Germinal center (tissue), 1 donor: ENCODE measurements around the gene NAPB.
A peak's percentile ranks its signal among the peaks of the same experiment; 100 is the strongest.

ENCODE experiments used
- DNase-seq: peaks from one replicate; pipeline ENCODE4 v3.0.0; 2012; ENCODE audit warnings: mixed read lengths, low spot score

The NAPB gene

GRCh38 chr20:23437126-23437899 is 16.0 kb upstream of the NAPB start:
- DNase-seq, result no peak

DNA sequence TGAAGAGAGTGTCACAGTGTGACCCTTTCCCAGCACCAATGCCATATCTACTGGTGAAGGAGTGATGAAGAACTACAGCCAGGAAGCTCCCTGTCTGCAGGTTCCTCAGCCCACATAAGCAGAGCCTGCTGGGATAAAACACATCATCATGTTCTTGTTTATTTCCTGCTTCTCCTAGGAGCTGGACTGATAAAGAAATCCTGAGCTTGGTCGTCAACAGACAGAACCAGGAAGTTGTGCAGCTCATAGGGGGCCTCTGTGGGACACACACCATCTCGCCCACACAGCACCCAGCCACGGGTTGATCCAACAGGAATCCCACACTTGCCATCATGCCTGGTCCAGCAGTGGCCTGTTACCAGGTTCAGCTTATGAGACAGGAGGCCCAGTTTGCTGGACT is 15.4 kb upstream of the NAPB start:
- DNase-seq, result no peak

GRCh38 chr20:23435626-23436539 is 14.6 kb upstream of the NAPB start:
- DNase-seq, result no peak

DNA sequence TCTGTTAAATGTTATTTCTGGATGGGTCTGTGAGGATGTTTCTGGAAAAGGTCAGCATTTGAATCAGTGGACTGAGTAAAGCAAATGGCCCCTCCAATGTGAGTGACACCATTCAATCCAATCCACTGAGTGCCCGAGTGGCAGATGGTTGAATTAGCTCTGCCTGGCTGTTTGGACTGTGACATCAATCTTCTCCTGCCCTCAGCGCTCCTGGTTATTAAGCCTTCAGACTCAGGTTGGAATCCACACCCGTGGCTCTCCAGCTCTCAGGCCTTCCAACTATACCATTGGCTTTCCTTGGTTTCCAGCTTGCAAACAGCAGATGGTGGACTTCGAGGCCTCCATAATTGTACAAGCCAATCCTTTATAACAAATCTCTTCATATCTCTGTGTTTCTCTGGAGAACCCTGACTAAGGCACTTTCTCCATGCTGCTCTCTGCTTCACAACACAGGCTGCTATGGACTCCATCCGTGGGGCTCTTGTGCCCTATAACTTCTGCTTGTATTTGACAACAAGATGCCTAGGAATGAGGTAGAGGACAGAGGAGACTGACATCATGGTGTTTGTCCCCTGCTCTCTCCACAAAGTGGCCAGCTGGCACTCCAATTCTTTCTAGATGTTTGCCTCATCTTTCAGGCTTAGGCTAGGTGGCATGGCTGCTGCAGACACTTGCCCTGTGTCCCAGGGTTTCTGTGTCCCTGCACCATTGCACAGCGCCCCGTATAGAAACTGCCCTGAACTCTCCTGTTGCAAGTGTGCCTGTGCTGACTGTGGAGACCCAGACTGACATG is 13.4 kb upstream of the NAPB start:
- DNase-seq, result no peak

DNA sequence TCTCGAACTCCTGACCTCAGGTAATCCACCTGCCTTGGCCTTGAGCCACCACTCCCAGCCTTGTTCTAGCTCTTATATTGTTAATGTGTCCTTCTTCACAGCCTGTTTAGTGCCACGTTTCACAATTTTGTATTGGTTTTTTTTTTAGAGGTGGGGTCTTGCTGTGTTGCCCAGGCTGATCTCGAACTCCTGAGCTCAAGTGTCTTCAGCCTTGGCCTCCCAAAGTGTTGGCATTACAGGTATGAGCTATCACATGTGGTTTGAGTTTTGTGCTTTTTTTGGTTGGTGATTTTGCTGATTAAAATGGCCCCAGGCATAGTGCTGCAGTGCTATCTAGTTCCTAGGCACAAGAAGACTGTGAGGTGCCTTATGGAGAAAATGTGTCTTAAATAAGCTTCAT is 12.3 kb upstream of the NAPB start:
- no peak for DNase-seq

DNA sequence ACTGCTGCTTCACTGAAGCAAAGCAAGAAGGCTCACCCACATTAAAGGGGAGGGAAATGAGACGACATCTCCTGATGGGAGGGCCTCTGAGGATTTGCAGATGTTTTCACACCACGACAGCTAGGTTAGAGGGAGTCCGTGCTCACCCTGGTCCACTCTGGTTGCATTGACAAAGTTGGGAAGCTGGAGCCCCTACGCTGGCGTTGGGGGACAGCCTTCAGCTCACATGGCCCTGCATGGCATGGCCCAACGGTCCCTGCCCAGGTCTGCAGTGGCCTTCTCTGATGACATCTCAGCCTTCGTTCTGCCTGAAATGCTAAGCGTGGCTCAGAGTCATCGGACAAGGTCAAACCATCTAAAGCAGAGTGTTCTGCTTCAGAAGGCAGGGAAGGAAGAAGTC is 3.8 kb upstream of the NAPB start:
- DNase-seq, result no peak

- DNase-seq, result peak; percentile 50
Measured at GRCh38 chr20:23419995-23420901, 1.0 kb downstream of the NAPB start.

GRCh38 chr20:23419657-23419994 is 1.7 kb downstream of the NAPB start:
- no peak for DNase-seq

DNA sequence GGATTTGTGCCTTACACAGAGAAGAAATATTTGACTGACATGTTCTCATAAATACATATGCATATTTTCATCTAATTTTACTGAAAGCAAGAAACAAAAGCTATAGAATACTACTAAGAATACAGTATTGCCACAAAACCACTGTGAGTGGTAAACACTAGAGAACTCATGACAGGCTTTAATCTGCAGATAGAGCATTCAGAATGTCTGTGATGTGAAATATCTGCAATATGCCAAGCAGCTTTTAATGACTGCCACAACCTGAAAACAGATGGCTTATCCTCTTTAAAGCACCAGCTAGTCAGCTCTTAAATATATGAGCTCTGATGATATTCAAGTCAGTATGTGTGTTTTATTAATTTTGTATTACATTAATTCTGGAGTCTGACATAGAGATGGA is 3.4 kb downstream of the NAPB start:
- DNase-seq, result no peak

- no peak for DNase-seq
Measured at GRCh38 chr20:23415959-23416583, 5.2 kb downstream of the NAPB start.

GRCh38 chr20:23415555-23415954 is 5.7 kb downstream of the NAPB start:
- DNase-seq, result no peak

GRCh38 chr20:23414526-23415188 is 6.6 kb downstream of the NAPB start:
- DNase-seq, result no peak

DNA sequence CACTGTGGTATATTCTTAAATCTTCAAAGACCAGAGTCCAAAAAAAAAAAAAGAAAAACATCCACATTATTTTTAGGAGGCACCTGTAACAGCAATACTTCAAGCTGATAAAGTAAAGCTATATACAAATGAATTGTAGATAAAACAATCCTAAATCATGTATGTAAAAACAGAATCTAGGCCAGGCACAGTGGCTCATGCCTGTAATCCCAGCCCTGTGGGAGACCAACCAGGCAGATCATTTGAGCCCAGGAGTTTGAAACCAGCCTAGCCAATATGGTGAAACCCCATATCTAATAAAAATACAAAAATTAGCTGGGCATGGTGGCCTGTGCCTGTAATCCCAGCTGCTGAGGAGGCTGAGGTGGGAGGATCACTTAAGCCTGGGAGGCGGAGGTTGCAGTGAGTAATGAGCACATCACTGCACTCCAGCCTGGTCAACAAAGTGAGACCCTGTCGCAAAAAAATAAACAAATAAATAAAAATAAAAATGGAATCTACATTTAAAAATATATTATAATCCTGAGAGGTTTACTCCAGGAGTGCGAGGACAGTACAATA is 7.3 kb downstream of the NAPB start:
- no peak for DNase-seq

- DNase-seq, result no peak
Measured at GRCh38 chr20:23412026-23412425, 9.3 kb downstream of the NAPB start.

GRCh38 chr20:23410916-23411695 is 10.2 kb downstream of the NAPB start:
- no peak for DNase-seq

DNA sequence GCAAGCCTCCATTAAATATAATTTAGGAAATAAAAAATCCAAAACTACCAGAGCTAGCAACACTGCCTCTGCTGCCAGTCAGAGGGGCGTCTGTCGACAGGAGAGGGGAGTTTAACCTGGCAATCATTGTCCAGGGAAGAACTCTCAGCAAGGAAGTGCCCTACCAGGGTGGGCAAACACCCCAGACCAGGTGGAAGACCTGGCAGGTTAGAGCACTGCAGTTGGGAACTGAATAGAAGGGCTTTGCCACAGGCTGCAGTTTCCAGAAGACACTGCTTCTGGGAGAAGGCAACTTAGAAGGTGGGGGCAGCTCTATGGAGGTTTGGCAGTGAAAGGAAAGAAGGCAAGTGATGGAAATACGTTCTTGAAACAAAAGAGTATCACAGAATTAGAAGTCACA is 11.5 kb downstream of the NAPB start:
- no peak for DNase-seq

DNA sequence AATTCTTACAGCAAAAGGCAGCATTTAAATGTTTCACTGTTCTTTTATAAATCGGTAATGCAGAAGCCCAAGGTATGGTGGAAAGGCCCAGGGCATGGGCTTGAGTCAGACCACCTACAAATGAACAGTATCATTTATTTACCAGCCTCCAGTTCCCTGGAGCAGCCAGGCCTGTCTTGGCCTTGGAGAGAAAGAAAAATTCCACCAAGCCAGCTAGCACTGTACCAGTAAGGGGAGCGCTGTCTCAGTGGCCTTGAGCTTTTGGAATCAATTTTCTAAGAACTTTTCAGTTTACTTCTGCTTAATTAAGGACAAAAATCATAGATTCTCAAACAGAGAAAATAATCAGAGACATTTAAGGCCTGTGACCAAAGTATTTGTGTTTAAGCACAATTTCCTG is 12.3 kb downstream of the NAPB start:
- no peak for DNase-seq

DNA sequence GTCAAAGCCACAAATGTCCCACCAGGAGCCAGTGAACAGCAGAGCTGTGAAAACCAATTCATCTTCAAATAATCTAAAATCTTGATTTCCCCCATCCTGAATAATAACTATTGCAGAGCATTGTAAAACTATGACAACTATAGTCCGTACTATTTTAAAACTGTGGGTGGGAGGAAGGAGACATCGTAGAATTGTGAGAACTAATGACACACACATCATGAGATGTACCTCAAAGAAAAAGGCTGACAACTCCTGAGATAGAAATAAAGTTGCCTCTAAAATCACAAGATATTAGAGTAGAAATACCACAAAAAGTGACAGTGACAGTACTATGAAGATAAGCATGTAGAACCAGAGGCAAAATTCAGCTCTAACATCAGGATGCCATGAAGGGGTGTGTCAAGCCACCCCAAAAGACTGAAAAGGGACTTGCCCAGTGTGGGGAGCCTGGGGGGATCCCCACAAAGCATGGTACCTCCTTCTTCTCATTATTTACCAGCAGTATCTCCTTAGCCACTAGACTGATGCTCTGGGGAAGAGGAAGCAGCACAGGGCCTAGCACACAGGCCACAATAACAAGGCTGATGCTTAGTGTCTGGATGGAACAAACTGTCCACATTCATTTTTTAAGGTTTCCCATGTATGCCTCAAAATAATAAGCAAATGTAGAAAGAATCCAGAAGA is 13.4 kb downstream of the NAPB start:
- no peak for DNase-seq

DNA sequence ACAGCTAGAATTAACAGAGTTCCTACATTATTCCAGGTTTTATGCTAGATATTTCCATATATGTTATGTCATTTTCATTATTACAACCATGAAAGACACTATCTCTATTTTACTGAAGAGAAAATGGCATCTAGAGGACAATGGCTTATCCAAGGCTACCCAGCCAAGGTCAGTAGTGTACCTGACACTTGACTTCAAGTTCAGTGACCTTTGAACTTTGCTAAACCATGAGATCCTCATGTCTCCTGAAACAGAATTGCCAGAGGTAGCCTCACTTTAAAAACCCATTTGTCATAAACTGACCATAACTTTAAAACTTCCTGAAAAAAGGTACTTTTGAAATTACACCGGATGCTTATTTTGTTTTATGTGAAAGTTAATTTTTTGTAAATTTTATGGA is 14.4 kb downstream of the NAPB start:
- DNase-seq, result no peak
